SIG-M5 treated with dmso at 0.1 percent for 504 hours (cell line): ENCODE measurements around the gene LCA5L.

ENCODE experiments used
- DNase-seq: peaks from one replicate; lab custom pipeline; 2025; ENCODE audit not compliant: unreplicated experiment; lab: John Stamatoyannopoulos, UW

Gene LCA5L

DNA sequence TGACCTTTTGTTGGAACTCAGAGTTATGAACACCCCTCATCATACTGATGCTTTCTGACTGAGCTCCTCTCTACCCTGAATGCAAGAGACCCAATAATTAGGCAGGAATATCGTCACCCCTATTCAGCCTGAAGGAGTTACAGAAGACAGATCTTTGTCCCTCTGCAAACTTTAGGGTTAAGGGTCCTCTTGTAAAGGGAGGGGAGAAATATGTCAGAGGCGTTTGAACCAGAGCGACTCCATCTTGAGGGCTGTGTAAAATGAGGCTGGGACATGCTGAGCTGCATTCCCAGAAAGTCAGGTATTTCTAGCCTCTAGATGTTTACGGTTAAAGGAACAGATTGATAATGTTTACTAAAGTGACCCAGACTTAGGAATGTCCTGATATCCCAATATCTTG lies 86.2 kb downstream of the LCA5L start:
- DNase-seq = no peak
